OCI-LY3 (cell line): ENCODE measurements around the gene CFAP47.

Experiments
- H2AFZ ChIP-seq: fragments of 200-600, 300-600 bp; shearing (Covaris generic); 2 replicates; pipeline ENCODE4 v1.6.0; 2014; ENCODE audit warnings: antibody characterized with exemption, low read depth, low read length
- H3K27ac ChIP-seq: fragments of 200-600, 300-600 bp; sonication (generic); 2 replicates; pipeline ENCODE4 v1.5.1; 2014; ENCODE audit warnings: mild to moderate bottlenecking, low read length, moderate library complexity, mixed read lengths
- H3K27me3 ChIP-seq: fragments of 200-600, 300-600 bp; sonication (generic); 2 replicates; pipeline ENCODE4 v1.6.1; 2014; ENCODE audit warnings: low read depth, low read length, mixed read lengths
- H3K36me3 ChIP-seq: fragments of 200-600, 300-600 bp; sonication (generic); replicated peaks from 2 replicates; pipeline ENCODE3; 2014; ENCODE audit warnings: low read depth, low read length, mixed read lengths
- H3K4me1 ChIP-seq: fragments of 300-600, 200-600 bp; sonication (generic); 2 replicates; pipeline ENCODE4 v1.6.1; 2014; ENCODE audit warnings: low read length, mixed read lengths
- H3K4me2 ChIP-seq: fragments of 200-600, 300-600 bp; sonication (generic); 2 replicates; pipeline ENCODE4 v1.6.1; 2014; ENCODE audit warnings: low read length, mixed read lengths
- H3K4me3 ChIP-seq: fragments of 300-600, 200-600 bp; sonication (generic); 2 replicates; pipeline ENCODE4 v1.5.1; 2014; ENCODE audit warnings: antibody characterized with exemption, mild to moderate bottlenecking, low read length, moderate library complexity
- H3K79me2 ChIP-seq: fragments of 300-600, 200-600 bp; shearing (Covaris generic); 2 replicates; pipeline ENCODE4 v1.6.1; 2014; ENCODE audit warnings: mild to moderate bottlenecking, low read length, mixed read lengths
- H3K9ac ChIP-seq: fragments of 300-600, 200-600 bp; shearing (Covaris generic); 2 replicates; pipeline ENCODE4 v1.6.0; 2014; ENCODE audit warnings: mild to moderate bottlenecking, low read length, moderate library complexity
- H3K9me3 ChIP-seq: fragments of 200-600, 300-600 bp; shearing (Covaris generic); 2 replicates; pipeline ENCODE4 v1.6.1; 2014; ENCODE audit warnings: low read length, mixed read lengths; ENCODE audit not compliant: insufficient read depth
- H4K20me1 ChIP-seq: fragments of 200-600, 300-600 bp; sonication (generic); 2 replicates; pipeline ENCODE4 v1.6.1; 2016; ENCODE audit warnings: low read length, mixed read lengths; ENCODE audit not compliant: insufficient read depth
- EZH2phosphoT487 ChIP-seq: fragments of 200-600 bp; shearing (Covaris generic); IDR thresholded peaks from 2 replicates; pipeline ENCODE4 v1.6.1; 2018; ENCODE audit warnings: antibody characterized with exemption, mixed run types, low read depth
- TF ChIP-seq, protein P1 (sequence below): fragments of 200-600, 300-600 bp; sonication (generic); IDR thresholded peaks from 2 replicates; pipeline ENCODE4 v1.5.1; 2014; ENCODE audit warnings: antibody characterized with exemption, low read length, low read depth

Gene CFAP47

DNA sequence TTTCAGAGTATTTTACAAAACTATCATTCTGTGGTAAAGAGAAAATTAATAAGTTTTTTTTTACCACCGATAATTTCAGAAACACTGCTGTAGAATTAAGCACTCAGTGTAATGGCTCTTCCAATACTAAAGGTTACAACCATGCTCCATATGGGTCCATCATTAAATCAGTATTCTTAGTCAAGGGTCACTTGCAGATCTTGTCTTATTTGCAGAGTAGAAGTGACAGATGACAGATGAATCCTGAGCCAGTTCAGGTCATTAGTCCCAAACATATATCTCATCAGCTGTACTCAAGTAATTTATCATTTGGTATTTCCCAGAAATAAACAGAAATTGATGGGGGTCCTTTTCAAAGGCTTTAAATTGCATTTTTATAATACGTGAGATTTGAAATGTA lies 182.9 kb downstream of the CFAP47 start:
- Histone ChIP-seq H3K4me2 (no peak overlapping the region), H3K27me3 (no peaks in the 10 kb centered on the region), H3K27ac (no peak overlapping the region), H2AFZ (no peak overlapping the region), H4K20me1 (no peaks in the 10 kb centered on the region), H3K9me3 (no peaks in the 10 kb centered on the region), H3K4me1 (no peaks in the 10 kb centered on the region), H3K79me2 (no peaks in the 10 kb centered on the region), H3K4me3 (no peak overlapping the region), H3K9ac (no peak overlapping the region), H3K36me3 (no peaks in the 10 kb centered on the region)
- TF ChIP-seq, protein P1, sequence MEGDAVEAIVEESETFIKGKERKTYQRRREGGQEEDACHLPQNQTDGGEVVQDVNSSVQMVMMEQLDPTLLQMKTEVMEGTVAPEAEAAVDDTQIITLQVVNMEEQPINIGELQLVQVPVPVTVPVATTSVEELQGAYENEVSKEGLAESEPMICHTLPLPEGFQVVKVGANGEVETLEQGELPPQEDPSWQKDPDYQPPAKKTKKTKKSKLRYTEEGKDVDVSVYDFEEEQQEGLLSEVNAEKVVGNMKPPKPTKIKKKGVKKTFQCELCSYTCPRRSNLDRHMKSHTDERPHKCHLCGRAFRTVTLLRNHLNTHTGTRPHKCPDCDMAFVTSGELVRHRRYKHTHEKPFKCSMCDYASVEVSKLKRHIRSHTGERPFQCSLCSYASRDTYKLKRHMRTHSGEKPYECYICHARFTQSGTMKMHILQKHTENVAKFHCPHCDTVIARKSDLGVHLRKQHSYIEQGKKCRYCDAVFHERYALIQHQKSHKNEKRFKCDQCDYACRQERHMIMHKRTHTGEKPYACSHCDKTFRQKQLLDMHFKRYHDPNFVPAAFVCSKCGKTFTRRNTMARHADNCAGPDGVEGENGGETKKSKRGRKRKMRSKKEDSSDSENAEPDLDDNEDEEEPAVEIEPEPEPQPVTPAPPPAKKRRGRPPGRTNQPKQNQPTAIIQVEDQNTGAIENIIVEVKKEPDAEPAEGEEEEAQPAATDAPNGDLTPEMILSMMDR = no peak
- TF ChIP-seq EZH2phosphoT487 = no peak

DNA sequence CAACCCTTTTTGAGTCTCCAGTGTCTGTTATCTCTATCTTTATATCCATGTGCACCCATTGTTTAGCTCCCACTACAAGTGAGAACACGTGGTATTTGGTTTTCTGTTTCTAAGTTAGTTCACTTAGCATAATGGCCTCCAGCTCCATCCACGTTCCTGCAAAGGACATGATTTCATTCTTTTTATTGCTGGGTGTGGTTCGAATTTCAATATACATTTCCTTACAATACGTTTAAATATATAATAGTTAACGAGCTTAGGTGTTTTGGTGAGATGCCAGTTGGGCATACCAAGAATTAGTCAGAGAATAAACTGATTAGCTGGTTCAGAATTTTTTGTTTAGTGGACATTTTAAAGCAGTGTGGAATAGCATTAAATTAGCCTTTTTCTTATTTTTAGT lies 196.7 kb downstream of the CFAP47 start:
- no peak overlapping the region for H3K27ac ChIP-seq
- no peak overlapping the region for H2AFZ ChIP-seq

DNA sequence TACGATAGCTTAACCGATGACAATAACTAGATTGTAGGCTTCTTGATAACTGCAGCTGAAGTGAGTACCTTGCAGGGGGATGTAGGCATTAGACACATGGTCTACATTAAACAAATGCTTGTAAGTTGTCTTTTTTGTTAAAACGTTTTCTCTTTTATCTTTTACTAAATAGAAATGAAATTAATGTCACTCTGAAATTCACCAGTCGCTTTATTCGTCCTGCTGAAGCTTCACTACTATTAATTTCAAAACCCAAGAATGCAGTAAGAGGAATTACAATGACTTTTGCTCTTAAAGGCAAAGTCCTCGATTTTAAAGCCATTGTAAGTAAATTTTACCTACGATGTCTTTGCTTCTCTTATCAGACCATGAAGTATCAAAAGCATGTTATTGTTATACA lies 239.7 kb downstream of the CFAP47 start:
- Histone ChIP-seq H3K27ac (no peak overlapping the region), H3K9me3 (no peaks in the 10 kb centered on the region), H2AFZ (no peak overlapping the region), H3K4me3 (no peak overlapping the region), H3K36me3 (no peaks in the 10 kb centered on the region), H3K4me1 (peaks cover 2% of the 10 kb centered on the region; the same call in 1 of the 2 replicates), H3K9ac (no peak overlapping the region), H3K4me2 (no peak overlapping the region), H3K27me3 (no peaks in the 10 kb centered on the region), H3K79me2 (no peaks in the 10 kb centered on the region), H4K20me1 (no peaks in the 10 kb centered on the region)
- TF ChIP-seq, protein P1 = no peak
- TF ChIP-seq EZH2phosphoT487 = no peak

More for the DNA sequence above, 196.7 kb downstream of the CFAP47 start:
- Histone ChIP-seq H3K4me1 (no peaks in the 10 kb centered on the region), H3K9me3 (no peaks in the 10 kb centered on the region), H3K9ac (no peak overlapping the region), H4K20me1 (no peaks in the 10 kb centered on the region), H3K4me3 (no peak overlapping the region), H3K79me2 (no peaks in the 10 kb centered on the region), H3K36me3 (no peaks in the 10 kb centered on the region), H3K4me2 (no peak overlapping the region), H3K27me3 (no peaks in the 10 kb centered on the region)
- no peak for TF ChIP-seq EZH2phosphoT487
- TF ChIP-seq, protein P1 = no peak

DNA sequence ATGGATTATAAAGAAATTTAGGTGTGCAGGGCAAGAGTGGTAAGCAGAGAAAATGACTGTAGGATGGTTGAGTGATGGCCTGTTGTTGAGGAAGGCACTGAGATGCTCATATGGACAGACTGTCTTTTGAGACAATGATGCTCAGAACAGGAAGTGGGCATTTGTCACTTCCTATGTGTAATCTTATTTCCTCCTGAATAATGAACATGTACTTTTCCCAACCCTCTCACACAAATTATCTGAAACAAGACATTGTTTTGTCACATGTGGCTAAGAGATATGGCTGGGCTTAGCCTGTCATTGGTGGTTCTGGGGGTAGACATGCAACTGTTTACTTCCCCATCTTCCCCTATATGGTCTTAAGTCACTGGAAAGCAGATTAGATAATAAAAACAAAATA lies 240.5 kb downstream of the CFAP47 start:
- Histone ChIP-seq H3K27ac (no peak overlapping the region), H3K36me3 (no peaks in the 10 kb centered on the region), H3K27me3 (no peaks in the 10 kb centered on the region), H4K20me1 (no peaks in the 10 kb centered on the region), H3K4me1 (peaks cover 2% of the 10 kb centered on the region; the same call in 1 of the 2 replicates), H3K4me2 (no peak overlapping the region), H3K4me3 (no peak overlapping the region), H3K9me3 (no peaks in the 10 kb centered on the region), H3K9ac (no peak overlapping the region), H3K79me2 (no peaks in the 10 kb centered on the region), H2AFZ (no peak overlapping the region)
- TF ChIP-seq EZH2phosphoT487 = no peak
- TF ChIP-seq, protein P1 = no peak
